Tibial nerve (tissue), 4 donors: ENCODE measurements around the gene PIEZO2.

Source experiments
- EP300 ChIP-seq, 2 donors: sonication (generic); formaldehyde crosslinking; IDR thresholded peaks; one replicate each; pipeline ENCODE4 v1.6.1; 2017; ENCODE audit warnings: antibody characterized with exemption in 2 of 2, mild to moderate bottlenecking in 1 of 2
- POLR2A ChIP-seq, 2 donors: fragments of 450-650 bp; IDR thresholded peaks; one replicate each; pipeline ENCODE4 v1.6.1; 2017; ENCODE audit warnings: antibody characterized with exemption in 2 of 2, mild to moderate bottlenecking in 2 of 2, moderate library complexity in 2 of 2
- TF ChIP-seq, protein P1 (sequence below), 5 experiments: fragments of 200-600 bp in 3 of 5; fragments of 450-650 bp in 2 of 5; sonication (generic) in 3 of 5; IDR thresholded peaks; one replicate each; pipeline ENCODE4 v1.5.1; 2016 to 2019; ENCODE audit warnings: antibody characterized with exemption in 5 of 5, mild to moderate bottlenecking in 3 of 5, moderate library complexity in 2 of 5

DNA sequence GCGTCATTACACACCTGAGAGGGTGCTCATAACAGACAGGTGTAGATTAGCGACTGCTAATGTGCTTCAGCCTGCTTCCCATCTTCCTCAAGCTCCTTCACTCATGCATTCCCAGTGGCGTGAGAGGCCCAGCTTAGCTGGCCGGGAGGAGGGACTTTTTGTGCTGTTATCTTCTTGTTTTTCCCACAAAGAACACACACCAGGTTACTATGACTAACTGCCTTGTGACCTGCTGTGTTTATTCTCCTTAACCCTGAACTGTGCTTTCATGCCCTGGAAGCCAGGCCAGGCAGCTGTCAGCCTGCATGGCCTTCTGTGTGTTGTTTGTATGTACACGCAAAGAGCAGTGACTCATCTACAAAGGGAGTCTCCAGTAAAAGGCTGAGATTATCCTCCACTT is 143.8 kb downstream of the PIEZO2 start:
- TF ChIP-seq, protein P1, sequence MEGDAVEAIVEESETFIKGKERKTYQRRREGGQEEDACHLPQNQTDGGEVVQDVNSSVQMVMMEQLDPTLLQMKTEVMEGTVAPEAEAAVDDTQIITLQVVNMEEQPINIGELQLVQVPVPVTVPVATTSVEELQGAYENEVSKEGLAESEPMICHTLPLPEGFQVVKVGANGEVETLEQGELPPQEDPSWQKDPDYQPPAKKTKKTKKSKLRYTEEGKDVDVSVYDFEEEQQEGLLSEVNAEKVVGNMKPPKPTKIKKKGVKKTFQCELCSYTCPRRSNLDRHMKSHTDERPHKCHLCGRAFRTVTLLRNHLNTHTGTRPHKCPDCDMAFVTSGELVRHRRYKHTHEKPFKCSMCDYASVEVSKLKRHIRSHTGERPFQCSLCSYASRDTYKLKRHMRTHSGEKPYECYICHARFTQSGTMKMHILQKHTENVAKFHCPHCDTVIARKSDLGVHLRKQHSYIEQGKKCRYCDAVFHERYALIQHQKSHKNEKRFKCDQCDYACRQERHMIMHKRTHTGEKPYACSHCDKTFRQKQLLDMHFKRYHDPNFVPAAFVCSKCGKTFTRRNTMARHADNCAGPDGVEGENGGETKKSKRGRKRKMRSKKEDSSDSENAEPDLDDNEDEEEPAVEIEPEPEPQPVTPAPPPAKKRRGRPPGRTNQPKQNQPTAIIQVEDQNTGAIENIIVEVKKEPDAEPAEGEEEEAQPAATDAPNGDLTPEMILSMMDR (IDR thresholded peaks at IDR 0.05): no peak
- TF ChIP-seq POLR2A (IDR thresholded peaks at IDR 0.05): no peak
- TF ChIP-seq EP300 (IDR thresholded peaks at IDR 0.05): peak in 1 of 2 donors; percentile 44
